ENCODE results near the gene DAB2IP. TPM values are rescaled to one million over a fixed set of nuclear protein-coding genes. Genes with fewer than 3 reads are reported as not detected.
"Not testable (repeated sequence)": the region's sequence is repeated elsewhere in the genome, so short reads cannot be mapped to it uniquely, and the experiment has no call there.

The DAB2IP gene
- total RNA-seq, 2 donors from 2014 or later: 38.0 to 47.0 TPM

DNA sequence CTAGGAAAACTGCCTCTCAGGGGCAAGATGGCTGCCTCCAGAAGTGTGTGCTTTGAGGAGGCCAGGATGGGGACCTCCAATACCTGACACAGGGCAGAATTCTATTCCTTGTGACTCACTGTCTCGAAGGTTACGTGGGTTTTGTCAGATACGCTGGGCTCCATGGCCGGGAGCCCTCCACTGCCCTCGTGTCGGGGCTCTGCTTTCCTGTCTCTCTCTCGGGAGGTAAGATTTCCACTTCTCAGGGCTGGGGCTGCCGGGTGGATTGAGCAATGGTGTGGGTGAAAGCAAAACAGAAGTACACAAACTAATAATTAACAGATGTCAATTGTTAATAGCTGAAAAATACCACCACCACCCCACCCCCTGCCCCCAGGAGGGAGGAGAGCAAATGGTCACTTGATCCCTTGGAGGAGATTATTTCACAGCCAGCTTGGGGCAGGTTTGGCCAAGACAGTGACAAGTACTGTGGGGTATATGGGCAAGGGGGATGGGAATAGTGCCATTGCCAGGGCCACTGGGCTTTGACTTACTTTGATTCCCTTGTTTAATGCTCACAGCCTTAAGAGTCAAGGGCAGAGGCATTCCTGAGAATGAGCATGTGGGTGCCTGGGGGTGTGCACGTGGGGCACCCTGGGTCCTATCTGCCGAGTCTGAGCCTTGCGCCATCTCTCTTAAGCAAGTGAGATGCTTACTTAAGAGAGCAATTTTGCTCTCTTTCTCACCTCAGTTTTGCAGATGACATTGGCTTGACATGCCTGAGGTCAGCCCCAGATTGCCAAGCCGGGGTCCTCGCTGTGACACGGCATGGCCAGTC, 28.8 kb upstream of the DAB2IP start:
- H3K4me1 ChIP-seq: peaks cover 0 to 50% of the 10 kb centered on the region in 2 donors
- peak overlapping the region; percentile 37 to 46 for H3K27ac ChIP-seq
- no peaks in the 10 kb centered on the region for H3K9me3 ChIP-seq
- no peaks in the 10 kb centered on the region for H3K27me3 ChIP-seq
- TF ChIP-seq, protein P1, sequence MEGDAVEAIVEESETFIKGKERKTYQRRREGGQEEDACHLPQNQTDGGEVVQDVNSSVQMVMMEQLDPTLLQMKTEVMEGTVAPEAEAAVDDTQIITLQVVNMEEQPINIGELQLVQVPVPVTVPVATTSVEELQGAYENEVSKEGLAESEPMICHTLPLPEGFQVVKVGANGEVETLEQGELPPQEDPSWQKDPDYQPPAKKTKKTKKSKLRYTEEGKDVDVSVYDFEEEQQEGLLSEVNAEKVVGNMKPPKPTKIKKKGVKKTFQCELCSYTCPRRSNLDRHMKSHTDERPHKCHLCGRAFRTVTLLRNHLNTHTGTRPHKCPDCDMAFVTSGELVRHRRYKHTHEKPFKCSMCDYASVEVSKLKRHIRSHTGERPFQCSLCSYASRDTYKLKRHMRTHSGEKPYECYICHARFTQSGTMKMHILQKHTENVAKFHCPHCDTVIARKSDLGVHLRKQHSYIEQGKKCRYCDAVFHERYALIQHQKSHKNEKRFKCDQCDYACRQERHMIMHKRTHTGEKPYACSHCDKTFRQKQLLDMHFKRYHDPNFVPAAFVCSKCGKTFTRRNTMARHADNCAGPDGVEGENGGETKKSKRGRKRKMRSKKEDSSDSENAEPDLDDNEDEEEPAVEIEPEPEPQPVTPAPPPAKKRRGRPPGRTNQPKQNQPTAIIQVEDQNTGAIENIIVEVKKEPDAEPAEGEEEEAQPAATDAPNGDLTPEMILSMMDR (IDR thresholded peaks at IDR 0.05): no peak
- no peak for DNase-seq (ENCODE audit: low spot score)
- H3K4me3 ChIP-seq: no peak overlapping the region
- no peaks in the 10 kb centered on the region for H3K36me3 ChIP-seq

DNA sequence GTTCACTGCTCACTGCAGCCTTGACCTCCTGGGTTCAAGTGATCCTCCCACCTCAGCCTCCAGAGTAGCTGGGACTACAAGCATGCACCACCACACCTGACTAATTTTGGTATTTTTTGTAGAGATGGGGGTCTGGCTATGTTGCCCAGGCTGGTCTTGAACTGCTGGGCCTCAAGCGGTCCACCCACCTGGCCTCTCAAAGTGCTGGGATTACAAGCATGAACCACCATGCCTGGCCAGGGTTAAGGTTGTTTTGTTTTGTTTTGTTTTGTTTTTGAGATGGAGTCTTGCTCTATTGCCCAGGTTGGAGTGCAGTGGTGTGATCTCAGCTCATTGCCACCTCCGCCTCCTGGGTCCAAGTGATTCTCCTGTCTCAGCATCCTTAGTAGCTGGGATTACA, 28.0 kb upstream of the DAB2IP start:
- H3K9me3 ChIP-seq; H3K27ac ChIP-seq; DNase-seq (ENCODE audit: low spot score); H3K27me3 ChIP-seq; H3K36me3 ChIP-seq; H3K4me3 ChIP-seq: not testable (repeated sequence)
- peaks cover 0 to 46% of the 10 kb centered on the region in 2 donors for H3K4me1 ChIP-seq

DNA sequence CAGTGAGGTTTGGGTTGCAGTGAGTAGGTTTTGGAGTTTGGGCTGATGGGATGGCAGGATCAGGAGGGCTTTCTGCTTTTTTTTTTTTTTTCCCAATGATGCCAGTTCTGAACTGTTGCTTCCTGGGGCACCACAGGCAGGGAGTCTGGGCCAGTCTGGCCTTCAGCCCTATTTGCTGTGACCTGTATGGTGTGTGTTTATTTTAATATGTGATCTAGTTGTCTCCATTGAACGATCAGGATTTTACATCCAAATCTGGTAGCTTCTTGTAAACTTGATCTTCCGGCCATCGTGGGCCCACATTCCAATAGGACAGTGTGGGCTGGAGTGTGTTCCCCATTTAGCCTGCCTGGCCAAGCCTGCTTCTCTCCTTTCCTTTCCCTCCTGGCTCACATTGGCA, 25.8 kb upstream of the DAB2IP start:
- Histone ChIP-seq H3K36me3 (no peaks in the 10 kb centered on the region), H3K9me3 (no peaks in the 10 kb centered on the region), H3K27ac (no peak overlapping the region), H3K4me1 (peaks cover 0 to 24% of the 10 kb centered on the region in 2 donors), H3K27me3 (no peaks in the 10 kb centered on the region), H3K4me3 (no peak overlapping the region)
- TF ChIP-seq, protein P1 (IDR thresholded peaks at IDR 0.05): no peak
- DNase-seq (ENCODE audit: low spot score): no peak

DNA sequence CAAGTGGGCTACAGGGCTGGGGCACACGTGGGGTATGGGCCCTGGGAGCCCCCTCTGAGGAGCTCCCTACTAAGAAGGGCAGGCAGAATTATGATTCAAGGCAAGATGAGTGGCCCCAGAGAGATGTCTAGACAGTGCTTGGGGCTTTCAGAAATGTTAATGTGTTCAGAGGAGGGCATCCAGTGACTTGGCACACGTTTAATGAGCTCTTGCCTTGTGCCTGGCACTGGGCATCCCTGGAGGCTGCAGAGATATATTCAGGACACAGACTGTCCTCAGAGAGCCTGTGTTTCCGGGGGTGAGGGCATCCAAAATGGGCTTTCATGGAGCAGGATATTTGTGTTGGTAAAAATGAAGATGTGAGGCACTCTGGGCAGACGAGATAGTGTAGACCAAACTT, 25.4 kb upstream of the DAB2IP start:
- H3K27me3 ChIP-seq: no peaks in the 10 kb centered on the region
- no peak overlapping the region for H3K4me3 ChIP-seq
- H3K9me3 ChIP-seq: no peaks in the 10 kb centered on the region
- H3K36me3 ChIP-seq: no peaks in the 10 kb centered on the region
- TF ChIP-seq, protein P1 (IDR thresholded peaks at IDR 0.05): no peak
- H3K27ac ChIP-seq: no peak overlapping the region
- peaks cover 0 to 20% of the 10 kb centered on the region in 2 donors for H3K4me1 ChIP-seq
- DNase-seq (ENCODE audit: low spot score): no peak

DNA sequence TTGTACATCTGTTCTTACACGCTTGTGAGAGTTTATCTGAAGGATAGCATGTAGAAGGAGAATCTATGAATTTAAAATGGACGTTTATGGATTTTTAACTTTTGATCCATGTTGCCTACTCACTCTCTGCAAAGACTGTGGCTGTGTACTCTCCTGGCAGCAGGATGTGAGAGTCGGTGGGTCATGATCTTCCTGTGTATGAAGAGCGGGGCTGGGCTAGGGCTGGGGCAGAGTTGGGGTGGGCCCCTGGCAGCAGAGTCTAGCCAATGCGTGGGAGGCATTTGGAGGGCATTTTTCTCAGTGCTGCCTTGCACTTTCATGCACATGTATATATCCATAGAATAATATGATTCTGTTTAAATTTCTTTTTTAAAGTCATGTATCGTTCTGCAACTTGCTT, 24.0 kb upstream of the DAB2IP start:
- TF ChIP-seq, protein P1 (IDR thresholded peaks at IDR 0.05): no peak
- H3K4me3 ChIP-seq: no peak overlapping the region
- no peak overlapping the region for H3K27ac ChIP-seq
- H3K27me3 ChIP-seq: no peaks in the 10 kb centered on the region
- no peaks in the 10 kb centered on the region for H3K9me3 ChIP-seq
- DNase-seq (ENCODE audit: low spot score): no peak
- peaks cover 0 to 20% of the 10 kb centered on the region in 2 donors for H3K4me1 ChIP-seq
- H3K36me3 ChIP-seq: no peaks in the 10 kb centered on the region

DNA sequence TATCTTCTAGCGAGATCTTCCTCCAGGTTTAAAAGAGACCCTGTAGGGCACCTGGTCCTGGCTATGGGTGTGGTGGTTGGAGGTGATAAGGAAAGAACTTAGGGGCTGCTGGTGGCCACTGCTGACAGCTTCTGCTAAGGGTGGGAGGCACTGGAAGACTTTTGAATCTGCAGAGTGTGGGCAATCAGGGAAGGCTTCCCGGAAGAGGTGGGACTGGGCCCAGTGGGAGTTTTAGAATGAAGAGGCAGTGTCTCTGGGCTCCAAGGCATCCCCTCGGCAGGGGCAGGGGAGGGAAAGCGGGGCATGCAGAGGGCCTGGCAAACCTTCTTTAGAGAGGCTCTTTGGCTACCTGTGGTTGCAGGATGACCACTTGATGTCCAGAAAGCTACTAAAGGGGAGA, 23.0 kb upstream of the DAB2IP start:
- H3K4me1 ChIP-seq: peaks cover 0 to 20% of the 10 kb centered on the region in 2 donors
- no peaks in the 10 kb centered on the region for H3K9me3 ChIP-seq
- H3K27ac ChIP-seq: no peak overlapping the region
- H3K36me3 ChIP-seq: no peaks in the 10 kb centered on the region
- no peak for DNase-seq (ENCODE audit: low spot score)
- TF ChIP-seq, protein P1 (IDR thresholded peaks at IDR 0.05): no peak
- H3K4me3 ChIP-seq: no peak overlapping the region
- H3K27me3 ChIP-seq: no peaks in the 10 kb centered on the region

Data from right atrium auricular region (tissue), 2 donors.